GM11168 (cell line): ENCODE measurements around the gene CPLX1.
"Not testable (repeated sequence)": the region's sequence is repeated elsewhere in the genome, so short reads cannot be mapped to it uniquely, and the experiment has no call there.

Source experiments
- in situ Hi-C: fragments of 300-500 bp; cut with MboI; formaldehyde crosslinking; loops from one replicate; pipeline ENCODE4 v1.12.0; 2022; ENCODE audit warnings: low sequenced_read_pairs; ENCODE audit not compliant: unreplicated experiment

CPLX1 gene

DNA sequence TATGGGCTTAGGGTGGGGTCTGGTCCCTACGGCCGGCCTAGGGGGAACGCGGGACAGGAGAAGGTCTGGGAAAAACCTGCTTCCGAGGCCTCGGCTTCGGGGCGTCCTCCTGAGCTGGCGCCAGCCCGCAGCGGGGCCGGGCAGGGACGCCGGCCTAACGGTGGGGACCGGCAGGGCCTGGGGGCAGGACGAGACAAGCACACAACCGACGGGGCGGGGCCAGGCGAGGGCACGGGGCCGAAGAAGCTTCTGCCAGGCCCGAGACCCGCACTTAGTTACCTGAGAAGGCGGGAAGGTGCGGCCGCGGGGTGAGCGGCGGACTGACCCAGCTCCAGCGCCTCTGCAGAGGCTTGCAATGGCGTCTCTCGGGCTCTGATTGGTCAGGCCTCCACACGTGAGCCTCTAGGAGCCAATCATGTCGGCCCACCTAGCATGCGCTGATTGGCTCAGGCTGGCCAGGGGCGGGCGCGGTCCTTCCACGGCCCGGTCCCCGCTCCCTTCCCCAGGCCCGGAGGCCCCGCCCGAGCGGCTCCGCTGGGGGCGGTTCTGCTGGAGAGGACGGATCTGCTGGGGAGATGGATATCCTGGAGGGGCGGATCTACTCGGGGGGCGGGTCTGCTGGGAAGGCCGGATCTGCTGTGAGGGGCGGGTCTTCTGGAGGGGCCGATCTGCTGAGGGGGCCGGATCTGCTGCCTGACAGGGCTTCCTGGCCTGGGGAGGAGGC, 44.3 kb downstream of the CPLX1 start:
- in situ Hi-C loops, result no loop called here

DNA sequence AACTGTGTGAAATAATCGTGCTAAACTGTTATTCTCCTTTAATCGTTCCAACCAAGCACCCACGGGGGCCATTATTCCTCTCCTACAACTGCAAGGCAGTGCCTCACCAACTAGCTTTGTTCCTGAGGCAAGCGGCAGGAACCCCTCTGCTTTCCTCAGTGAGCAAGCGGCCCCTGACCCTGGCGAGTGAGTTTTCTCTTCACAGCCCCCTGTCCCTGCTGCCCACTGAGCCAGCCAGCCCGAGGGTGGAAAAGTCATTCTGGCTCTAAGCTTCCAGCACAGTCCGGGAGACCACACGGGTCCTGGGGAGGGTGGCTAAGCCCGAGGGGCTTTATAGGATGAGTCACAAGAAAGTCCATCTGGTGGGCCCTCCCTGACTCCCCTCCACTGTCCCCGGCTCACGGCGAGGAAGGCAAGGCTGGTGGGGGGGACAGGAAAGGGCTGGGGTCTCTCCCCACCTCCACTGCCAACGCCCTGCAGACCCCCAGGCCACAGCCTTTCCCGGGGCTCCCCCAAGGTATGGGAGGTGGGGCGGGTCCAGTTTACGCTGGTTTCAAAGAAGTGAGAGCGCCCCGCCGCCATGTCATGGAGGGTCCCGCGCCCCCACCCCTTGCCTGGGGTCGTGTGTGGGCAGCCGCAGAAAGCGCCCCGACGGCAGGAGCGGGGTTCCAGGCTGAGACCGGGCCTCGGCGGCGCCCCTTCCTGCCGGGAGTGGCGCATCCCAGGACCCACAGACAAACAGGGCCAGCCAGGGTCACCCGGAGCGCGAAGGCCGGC, 45.0 kb downstream of the CPLX1 start:
- in situ Hi-C loops, result no loop called here

DNA sequence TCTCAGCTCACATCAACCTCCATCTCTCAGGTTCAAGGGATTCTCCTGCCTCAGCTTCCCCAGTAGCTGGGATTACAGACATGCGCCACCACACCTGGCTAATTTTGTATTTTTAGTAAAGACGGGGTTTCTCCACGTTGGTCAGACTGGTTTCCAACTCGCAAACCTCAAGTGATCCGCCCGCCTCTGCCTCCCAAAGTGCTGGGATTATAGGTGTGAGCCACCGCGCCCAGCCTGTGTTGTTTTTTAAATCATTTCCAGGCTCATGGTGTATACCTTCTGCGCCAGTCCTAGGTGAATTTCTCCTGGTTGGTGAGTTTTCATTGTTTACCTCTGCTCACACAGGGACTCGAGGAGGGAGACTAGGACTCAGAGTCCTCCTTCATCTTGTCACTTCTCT, 45.7 kb downstream of the CPLX1 start:
- in situ Hi-C loops, result not testable (repeated sequence)

DNA sequence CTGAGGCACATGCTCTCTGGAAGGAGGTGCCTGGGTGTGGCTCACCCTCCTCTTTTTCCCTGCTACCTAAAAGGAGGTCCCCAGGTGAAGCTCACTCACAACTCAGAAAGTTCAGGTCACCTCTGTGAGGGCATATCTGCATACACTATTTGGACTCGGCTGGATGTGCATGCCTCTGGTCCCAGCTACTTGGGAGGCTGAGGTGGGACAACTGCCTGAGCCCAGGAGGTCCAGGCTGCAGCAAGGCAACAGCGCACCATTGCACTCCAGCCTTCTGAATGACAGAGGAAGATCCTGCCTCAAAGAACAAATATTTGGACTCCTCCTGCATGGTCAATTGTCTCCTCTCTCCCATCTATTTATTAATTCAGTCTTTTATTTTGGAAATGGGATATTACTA, 46.4 kb downstream of the CPLX1 start:
- in situ Hi-C loops, result no loop called here

DNA sequence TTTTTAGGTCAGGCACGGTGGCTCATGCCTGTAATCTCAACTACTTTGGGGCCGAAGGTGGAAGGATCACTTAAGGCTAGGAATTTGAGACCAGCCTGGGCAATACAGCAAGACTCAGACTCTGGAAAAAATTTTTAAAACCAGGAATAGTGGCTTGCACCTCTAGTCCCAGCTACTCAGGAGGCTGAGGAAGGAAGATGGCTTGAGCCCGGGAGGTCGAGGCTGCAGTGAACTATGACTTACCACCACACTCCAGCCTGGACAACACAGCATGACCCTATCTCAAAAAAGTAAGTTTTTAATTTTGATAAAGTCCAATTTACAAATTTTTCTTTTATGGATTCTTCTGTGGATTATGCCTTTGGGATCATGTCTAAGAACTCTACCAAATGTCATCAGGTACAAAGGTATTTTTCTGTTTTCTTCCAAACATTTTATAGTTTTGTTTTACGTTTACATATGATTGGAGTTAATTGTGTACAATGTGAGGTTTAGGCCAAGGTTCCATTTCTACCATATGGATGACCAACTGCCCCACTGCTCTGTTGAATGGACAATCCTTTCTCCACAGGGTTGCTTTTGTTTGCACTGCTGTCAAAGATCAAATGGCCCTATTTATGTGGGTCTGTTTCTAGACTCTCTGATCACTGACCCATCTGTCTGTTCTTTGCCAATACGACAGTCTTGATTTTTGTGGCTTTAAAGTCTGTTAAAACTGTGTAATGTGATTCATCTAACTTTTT, 48.2 kb downstream of the CPLX1 start:
- in situ Hi-C loops, result no loop called here

DNA sequence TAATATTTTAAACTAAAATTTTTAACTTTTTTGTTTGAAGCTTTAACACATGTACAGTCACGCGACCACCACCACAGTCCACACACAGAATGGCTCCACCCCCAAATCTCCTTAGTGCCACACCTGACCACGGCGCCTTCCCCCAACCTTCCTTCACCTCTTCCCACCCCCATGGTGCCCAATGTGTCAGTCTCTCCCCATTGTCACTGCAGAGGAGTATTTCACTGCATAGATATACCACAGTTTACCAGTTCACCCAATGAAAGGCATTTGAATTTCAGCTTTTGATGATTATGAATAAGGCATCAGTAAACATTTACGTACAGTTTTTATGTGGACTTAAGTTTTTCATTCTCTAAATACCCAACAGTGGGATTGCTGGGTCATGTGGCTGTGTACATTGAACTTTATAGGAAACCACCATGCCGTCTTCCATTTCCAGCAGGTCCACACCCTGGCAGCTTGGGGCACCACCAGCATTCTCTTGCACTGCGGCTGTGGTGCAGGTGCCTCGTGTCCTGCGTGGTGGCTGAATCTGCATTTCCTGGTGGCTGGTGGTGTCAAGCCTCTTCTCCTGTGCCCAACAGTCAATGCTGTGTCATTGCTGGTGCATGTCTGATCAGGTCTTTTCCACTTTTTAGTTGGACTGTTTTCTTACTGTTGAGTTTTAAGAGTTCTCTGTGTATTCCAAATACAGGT, 49.0 kb downstream of the CPLX1 start:
- in situ Hi-C loops, result no loop called here

DNA sequence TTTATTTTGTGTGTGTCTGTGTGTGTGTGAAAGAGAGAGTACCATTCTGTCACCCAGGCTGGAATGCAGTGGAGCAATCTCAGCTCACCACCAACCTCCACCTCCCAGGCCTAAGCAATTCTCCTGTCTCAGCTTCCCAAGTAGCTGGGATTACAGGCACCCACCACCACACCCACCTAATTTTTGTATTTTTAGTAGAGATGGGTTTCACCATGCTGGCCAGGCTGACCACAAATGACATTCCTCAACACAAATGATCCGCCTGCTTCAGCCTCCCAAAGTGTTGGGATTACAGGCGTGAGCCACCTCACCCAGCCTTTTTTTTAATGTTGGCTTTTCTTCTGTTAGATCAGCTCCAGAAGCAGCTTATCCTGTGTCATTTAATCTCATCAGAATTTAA, 50.4 kb downstream of the CPLX1 start:
- in situ Hi-C loops, result not testable (repeated sequence)

DNA sequence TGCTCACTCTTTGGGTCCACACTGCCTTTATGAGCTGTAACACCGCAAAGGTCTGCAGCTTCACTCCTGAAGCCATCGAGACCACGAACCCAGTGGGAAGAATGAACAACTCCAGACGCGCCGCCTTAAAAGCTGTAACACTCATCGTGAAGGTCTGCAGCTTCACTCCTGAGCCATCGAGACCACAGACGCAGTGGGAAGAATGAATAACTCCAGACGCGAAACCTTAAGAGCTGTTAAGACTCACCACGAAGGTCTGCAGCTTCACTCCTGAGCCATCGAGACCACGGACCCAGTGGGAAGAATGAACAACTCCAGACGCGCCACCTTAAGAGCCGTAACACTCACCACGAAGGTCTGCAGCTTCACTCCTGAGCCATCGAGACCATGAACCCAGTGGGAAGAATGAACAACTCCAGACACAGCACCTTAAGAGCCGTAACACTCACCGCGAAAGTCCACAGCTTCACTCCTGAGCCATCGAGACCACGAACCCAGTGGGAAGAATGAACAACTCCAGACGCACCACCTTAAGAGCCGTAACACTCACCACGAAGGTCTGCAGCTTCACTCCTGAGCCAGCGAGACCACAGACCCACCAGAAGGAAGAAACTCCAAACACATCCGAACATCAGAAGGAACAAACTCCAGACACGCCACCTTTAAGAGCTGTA, 51.4 kb downstream of the CPLX1 start:
- in situ Hi-C loops, result not testable (repeated sequence)

DNA sequence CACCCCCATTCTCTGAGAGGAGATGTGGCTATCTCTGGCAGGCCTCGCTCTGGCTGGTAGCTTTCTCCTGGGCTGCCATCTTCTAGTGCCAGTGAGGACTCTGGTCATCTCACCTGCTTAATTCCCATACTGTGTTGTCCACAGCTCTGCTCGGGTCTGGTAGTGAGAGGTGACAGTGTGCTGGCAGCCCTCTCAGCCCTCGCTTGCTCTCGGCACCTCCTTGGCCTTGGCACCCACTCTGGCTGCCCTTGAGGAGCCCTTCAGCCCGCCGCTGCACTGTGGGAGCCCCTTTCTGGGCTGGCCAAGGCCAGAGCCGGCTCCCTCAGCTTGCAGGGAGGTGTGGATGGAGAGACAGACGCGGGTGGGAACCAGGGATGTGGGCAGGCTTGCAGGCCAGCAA, 52.7 kb downstream of the CPLX1 start:
- in situ Hi-C loops, result no loop called here

DNA sequence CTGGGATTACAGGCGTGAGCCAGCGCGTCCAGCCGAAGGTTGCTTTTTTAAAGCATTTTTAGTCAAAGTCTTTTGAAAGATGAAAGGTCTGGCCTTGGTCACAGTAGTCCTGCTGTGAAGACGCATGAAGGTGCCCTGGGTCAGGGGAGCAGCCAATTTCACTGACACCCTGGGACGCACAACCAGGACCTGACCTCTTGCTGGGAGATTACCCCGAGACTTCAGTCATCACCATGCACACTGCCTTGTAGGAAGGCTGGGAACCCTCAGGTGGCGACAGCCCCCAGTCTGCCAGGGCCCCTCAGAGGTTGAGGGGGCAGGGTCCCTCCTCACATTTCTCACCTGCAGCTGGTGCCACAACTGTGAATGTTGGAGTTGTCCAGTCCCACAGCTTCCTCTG, 53.2 kb downstream of the CPLX1 start:
- in situ Hi-C loops, result no loop called here

DNA sequence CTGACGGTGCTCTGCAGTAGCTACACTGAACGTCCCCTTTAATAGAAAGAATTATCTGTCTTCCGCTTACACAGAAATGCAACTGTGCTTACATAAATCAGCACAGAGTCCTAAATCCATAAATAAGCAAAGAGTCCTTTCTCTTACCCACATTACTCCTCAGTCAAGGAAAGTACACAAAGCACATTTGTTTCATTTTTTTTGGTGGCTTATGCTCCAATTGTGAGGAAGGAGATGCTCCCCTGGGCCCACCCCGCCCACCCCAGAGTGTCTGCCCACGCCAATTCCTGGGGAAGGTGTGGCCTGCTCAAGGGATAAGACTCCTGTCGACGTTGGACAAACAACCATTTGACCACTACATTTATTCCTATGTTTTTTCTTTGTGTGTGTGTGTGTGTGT, 53.8 kb downstream of the CPLX1 start:
- in situ Hi-C loops, result no loop called here

DNA sequence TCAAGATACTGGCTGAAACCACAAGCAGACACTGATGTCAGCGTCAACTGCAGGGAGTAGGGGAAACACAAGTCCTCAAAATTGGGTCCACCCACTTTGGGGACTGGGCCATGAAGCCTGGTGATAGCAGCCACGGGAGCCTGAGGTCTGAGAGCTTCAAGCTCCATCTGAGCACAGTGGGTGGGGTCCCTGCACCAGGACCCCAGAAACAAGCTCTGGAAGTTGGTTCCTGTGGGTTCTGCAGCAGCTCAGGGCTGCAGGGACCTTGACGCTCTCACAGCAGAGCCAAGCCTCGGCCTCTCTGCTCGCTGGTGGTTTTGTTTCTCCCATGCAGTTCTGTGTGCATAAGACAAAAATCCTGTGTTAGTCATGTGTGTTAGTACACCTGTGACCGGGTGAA, 54.5 kb downstream of the CPLX1 start:
- in situ Hi-C loops, result no loop called here

DNA sequence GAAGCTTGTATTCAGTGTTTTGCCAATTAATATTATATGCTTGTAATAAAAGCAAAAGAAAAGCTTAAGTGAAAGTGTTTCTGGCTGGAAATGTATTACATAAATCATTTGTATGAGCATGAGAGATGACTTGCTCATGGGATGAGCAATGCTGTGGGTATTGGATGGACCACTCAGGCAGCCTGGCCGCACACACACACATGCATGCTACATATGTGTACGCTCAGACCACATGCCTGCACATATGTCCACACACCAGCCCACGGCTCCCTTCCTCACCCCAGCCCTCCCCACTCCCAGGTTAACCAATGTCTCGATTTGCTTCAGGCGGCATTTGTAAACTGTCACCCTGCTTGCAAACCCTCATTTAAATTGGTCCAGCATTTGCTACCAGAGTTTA, 55.9 kb downstream of the CPLX1 start:
- in situ Hi-C loops, result no loop called here

DNA sequence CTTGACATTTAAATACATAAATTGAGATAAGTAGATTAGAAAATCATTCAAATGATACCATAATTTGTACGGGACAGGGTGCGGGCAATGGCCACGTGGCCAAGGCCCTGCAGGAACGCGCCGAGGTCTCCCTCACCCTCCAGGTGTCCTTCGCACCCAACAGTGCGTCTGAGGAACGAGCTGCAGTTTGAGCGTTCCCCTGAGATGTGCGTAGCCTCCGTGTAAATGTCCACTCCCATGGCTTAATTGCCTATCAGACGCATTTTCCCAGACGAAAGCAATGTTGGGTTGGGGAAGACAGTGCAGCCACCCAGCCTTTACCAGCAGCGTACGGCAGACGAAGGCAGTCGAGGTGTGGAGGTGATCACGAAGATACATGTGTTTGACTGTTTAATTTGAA, 56.4 kb downstream of the CPLX1 start:
- in situ Hi-C loops, result no loop called here

DNA sequence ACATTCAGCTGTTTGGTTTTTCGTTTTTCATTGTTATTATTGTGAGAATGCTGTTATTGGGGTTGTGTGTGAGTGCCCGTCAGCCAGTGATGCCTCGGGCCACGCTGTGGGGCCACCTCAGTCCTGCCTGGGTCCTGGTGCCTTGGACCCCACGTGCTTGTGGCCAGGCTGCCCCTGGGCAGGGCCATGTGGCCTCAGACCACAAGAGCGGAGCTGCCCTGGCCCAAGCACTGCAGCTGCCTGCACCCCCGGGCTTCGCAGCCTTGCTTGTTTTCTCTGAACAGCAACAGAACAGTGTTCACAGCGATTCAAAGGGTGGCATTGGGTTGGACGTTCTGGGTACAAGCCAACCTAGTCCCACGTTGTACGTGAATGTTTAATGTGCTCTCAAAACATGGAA, 56.9 kb downstream of the CPLX1 start:
- in situ Hi-C loops, result no loop called here

DNA sequence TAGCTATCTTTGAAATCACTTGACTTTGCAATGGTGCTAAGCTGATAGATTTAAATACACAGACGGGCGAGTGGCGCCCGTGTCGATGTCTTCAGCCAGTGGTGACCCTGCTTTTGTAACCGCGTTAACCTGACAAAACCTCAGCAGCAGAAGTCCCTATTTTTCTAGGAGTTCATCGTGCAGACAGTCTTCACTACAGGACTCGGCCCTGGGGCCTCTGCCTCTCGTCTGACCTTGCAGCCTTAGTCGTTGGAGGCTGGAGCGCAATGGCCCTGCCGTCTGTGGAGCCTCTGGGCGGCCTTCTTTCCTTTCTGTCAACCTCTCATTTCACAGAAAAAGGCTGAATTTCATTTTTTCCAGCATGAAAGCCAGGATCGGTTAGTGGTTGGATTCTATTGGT, 57.9 kb downstream of the CPLX1 start:
- in situ Hi-C loops, result no loop called here

DNA sequence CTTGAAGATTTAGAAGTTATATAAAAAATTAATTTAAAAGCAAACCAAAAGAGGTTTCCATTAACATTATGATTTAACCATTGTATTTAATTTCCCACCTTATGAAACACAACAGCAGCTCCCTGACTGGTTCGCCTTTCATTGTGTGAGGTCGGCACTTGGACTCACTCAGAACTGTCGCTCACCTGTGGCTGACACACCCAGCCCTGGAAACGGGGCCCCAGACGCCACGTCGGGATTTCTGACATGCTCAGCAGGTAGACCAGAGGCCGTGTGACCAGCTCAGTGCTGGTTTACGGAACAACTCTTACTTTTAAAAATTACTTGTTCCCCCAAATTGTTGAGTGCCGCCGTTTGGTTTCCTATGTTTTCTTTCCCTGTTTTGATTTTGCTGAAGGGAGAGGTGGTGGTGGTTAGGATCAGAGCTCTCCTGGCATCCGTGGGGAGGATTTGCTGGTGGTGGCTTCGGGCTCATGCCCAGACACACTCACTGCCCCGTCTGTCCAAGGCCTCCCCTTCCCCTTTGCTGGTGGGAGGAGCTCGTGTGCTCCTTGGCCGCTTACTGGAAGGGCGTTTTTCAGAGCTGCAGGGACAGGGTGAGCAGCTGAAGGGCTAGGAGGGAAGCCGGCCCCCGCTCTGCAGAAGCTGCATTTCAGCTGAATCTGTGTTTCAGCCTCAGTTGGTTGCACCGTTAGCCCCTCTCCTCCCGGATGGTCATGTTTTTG, 59.2 kb downstream of the CPLX1 start:
- in situ Hi-C loops, result no loop called here

DNA sequence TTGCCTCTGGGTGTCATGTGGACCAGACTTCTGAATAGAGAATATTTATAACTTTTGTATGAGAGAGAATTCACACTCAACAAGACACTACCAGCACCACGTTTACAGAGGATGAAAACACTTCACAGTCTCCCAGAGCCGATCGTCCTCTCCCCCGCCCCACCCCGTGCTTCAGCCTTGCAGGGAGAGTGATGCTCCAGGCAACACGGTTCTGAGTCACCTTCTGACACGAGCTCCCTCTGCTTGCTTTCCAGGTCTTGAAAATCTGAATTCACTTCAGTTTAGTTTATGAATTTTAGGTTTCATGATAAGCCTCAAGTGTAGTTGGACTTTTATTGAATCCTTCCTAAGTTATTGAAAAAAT, 59.8 kb downstream of the CPLX1 start:
- in situ Hi-C loops, result no loop called here

DNA sequence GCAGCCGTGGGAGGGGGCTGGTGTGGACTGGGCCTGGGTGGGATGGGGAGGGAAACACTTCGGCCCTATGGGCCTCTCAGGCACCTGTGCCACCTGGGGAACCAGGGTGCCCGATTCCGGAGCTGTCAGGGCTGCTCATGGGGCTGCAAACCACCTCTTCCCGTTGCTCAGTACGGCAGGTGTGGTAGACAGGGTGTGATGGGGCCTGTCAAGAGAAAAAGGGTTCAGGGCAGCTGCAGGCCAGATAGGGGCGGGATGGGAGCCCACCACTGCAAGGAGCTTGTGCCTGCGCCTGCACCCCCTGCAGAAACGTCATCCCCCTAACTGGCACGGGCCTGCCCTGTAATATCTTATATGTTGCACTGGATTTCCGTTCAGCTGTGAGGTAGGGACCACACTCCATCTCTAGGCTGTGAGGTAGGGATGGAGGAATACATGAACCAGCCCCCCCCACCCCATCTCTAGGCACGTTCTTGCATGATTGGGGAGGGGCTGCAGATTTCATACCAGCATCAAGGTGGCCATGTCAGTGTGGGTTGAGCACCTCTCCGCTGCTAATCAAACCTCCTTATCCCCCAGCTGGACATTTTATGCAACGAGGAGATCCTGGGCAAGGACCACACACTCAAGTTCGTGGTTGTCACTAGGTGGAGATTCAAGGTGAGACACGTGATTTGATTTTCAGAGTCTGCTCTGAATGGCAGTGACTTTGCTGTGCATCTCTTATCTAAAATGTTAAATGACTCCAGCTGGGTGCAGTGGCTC, 61.3 kb downstream of the CPLX1 start:
- in situ Hi-C loops, result no loop called here
